ENCODE data around the gene DLX3. TPM values are rescaled to one million over a fixed set of nuclear protein-coding genes. Genes with fewer than 3 reads are reported as not detected.

DLX3 gene
- total RNA-seq, 1 donor from 2014 or later, result not detected

DNA sequence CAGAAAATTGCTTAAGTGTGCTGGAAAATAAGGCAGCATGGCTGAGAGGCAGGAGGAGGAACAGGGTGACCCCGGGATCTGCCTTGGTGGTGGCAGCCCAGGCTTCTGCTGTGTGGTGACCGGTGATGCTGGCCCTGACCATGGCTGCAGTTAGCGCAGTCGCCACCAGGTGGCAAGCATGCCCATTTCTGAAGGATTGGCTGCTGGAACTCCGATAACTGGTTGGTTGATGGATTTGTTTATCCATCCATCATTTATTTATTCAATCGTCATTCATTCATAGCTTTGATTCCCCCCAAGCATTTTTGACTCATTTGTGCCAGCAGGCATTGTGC is 31.8 kb upstream of the DLX3 start:
- DNase-seq, result peak; percentile 90
- ATAC-seq, result peak; percentile 88
- intact Hi-C loops (cut with micrococcal nuclease), result loop anchor here (2.0 kb wide), 1 partner anchor 60 kb away; no protein-coding TSS in a partner anchor

DNA sequence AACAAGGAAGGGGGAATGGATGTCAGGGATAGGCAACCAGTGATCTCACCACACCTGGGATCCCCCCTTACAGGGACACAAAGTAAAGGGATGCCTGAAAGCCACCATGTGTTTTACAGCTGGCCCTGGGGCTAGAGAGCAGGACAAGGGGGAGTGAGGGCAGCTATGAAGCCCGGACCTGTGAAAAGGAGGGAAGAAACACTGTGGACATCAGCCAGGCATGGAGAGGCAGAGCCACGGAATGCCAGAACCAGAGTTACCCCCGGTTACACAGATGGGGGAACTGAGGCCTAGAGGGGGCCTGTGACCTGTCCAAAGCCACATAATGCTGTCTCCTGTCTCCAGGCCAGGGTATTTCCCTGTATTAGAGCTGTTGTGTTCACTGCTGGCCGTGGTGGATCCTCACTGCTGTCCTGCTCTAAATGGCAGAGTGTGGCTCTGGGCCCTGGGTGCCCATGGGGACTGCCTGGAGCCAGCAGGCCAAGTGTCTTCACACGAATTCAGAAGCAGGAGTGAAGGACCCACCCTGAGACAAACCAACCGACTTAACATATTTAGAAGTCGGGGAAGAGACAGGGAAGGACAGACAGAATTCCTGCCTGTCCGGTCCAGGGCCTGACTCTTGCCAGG is 31.1 kb upstream of the DLX3 start:
- ATAC-seq (no peak), DNase-seq (no peak)
- intact Hi-C loops (cut with micrococcal nuclease), result loop anchor here (2.0 kb wide), 1 partner anchor 61 kb away; no protein-coding TSS in a partner anchor

DNA sequence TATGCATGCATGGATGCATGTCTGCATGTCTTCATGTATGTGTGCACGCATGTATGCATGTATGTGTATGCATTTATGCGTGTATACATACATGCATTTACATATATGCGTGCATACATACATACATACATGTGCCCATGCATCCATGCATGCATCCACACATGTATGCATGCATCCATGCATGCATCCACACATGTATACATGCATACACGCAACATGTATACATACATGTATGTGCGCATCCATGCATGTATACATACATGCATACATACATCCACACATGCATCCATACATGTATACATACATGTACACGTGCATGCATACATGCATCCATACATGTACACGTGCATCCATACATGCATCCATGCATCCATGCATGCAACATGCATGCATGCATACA is 29.8 kb upstream of the DLX3 start:
- ATAC-seq (no peak), DNase-seq (no peak)
- intact Hi-C loops (cut with micrococcal nuclease), result no loop called here

DNA sequence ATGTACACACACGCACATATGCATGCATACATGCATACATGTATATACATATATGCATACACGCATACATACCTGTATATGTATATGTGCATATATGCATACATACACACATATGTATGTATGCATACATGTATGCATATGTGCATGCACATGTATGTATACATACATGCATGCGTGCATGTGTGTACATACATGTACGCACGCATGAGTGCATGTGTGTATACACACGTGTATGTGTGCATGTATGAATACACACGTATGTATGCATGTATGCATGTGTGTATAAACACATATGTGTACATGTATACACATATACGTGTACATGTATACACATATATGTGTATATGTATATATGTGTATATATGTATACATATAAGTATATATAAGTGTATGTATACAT is 28.5 kb upstream of the DLX3 start:
- intact Hi-C loops (cut with micrococcal nuclease), result no loop called here
- ATAC-seq, result no peak
- no peak for DNase-seq

- intact Hi-C loops (cut with micrococcal nuclease), result no loop called here
- DNase-seq (no peak), ATAC-seq (peak; percentile 11)
Observed at GRCh38 chr17:50022463-50023130, 27.6 kb upstream of the DLX3 start.

DNA sequence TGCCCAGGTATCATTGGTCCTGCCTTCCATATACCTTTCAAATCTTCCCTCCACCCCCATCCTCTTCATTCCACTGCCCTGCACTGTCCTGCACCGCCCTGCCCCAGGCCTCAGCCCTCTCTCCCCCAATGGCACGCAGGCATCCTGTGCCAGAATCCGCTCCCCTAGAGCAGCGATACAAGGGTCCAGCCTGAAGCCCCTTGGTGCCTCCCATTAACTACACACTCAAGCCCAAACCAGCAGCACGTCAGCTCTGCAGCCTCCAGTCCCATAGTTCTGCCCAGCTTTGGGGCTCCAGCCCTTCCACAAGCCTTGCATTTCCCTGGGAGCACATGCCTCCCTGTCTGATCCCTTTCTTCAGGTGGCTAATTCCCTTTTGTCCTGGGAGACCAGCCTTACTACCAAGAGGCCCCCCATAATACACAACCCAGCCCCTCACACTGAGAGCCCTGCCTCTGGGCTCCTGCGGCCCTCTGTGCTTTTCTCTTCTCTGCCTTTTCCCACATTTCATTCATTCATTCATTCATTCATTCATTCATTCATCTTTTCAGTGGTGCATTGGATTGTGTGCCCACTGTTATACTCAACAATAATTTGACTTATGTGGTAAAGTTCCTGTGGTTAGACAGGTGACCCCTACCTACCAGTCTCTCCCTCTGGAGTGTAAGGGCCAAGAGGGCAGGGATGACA is 26.8 kb upstream of the DLX3 start:
- ATAC-seq, result no peak
- intact Hi-C loops (cut with micrococcal nuclease), result no loop called here
- DNase-seq, result no peak

DNA sequence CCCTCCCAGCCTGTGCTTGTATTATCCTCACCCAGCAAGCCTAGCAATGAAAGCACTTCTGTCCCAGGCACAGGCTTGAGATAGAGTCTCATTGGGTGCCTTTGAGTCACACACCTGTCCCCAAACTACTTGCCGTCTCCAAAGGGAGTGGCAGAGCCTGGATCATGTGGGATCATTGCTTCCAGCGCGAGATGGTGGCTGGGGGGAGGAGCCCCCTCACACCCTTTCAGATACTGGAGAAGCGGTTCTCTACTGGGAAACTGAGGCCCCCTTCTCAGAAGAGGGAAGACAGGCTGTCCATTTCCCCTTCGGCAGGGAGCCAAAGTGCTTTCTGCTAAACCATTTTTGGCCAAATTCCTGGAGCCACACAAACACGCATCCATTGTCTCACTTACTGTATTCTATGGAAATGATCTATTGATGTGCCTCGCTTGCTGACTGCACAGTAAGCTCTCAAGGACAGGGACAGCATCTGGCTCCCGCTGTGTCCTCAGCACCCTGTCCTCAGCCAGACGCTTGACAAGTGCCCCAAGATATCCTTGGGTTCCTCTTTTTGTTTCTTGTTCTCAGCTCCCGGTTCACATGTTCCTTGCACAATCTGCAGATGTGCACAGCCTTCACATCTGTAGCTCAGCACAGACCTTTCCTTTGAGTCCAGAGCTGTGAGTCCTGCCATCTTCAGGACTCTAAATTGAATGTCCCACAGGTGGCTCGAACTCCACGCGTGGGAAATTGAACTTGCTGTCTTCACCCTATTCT is 26.0 kb upstream of the DLX3 start:
- intact Hi-C loops (cut with micrococcal nuclease), result no loop called here
- no peak for DNase-seq
- no peak for ATAC-seq

- intact Hi-C loops (cut with micrococcal nuclease), result no loop called here
- DNase-seq (no peak), ATAC-seq (no peak)
Observed at GRCh38 chr17:50018909-50019308, 23.9 kb upstream of the DLX3 start.

- intact Hi-C loops (cut with micrococcal nuclease), result no loop called here
- ATAC-seq (no peak), DNase-seq (no peak)
Observed at GRCh38 chr17:50015146-50015545, 20.1 kb upstream of the DLX3 start.

- intact Hi-C loops (cut with micrococcal nuclease), result no loop called here
- no peak for ATAC-seq
- no peak for DNase-seq
Observed at GRCh38 chr17:50014471-50015088, 19.6 kb upstream of the DLX3 start.

DNA sequence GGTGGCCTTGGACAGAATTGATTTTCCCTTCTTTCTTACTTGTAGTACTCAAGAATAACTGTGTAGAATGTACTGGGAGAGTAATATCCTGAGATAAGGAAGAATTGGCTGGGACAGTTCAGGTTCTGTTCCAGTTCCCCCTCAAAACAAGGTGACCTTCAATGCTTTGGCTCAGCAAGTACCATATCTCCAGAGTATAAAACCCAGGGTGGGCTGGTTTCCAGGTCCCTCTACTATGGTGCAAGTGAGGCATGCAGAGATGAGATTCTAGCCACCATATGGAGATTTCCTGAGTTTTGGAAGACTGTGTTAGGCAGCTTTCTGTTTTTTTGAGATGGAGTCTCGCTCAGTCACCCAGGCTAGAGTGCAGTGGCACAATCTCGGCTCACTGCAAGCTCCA is 18.1 kb upstream of the DLX3 start:
- ATAC-seq (no peak), DNase-seq (no peak)
- intact Hi-C loops (cut with micrococcal nuclease), result no loop called here

GRCh38 chr17:50009282-50009681 is 14.3 kb upstream of the DLX3 start:
- no peak for DNase-seq
- intact Hi-C loops (cut with micrococcal nuclease), result no loop called here
- ATAC-seq, result no peak

- no peak for DNase-seq
- intact Hi-C loops (cut with micrococcal nuclease), result no loop called here
- no peak for ATAC-seq
Observed at GRCh38 chr17:50003911-50004310, 8.9 kb upstream of the DLX3 start.

- ATAC-seq (no peak), DNase-seq (no peak)
- intact Hi-C loops (cut with micrococcal nuclease), result loop anchor here (5.0 kb wide), 2 partner anchors 122 to 137 kb away; no protein-coding TSS in a partner anchor
Observed at GRCh38 chr17:49998836-49999511, 4.0 kb upstream of the DLX3 start.

GRCh38 chr17:49997773-49998703 is 3.0 kb upstream of the DLX3 start:
- peak; percentile 78 for ATAC-seq
- intact Hi-C loops (cut with micrococcal nuclease), result loop anchor here (5.0 kb wide), 2 partner anchors 121 to 136 kb away; no protein-coding TSS in a partner anchor
- DNase-seq, result peak; percentile 66

GRCh38 chr17:49997301-49997650 is 2.3 kb upstream of the DLX3 start:
- intact Hi-C loops (cut with micrococcal nuclease), result loop anchor here (5.0 kb wide), 2 partner anchors 120 to 135 kb away; no protein-coding TSS in a partner anchor
- DNase-seq (no peak), ATAC-seq (no peak)

- peak; percentile 51 for ATAC-seq
- intact Hi-C loops (cut with micrococcal nuclease), result loop anchor here (5.0 kb wide), 2 partner anchors 119 to 134 kb away; no protein-coding TSS in a partner anchor
- DNase-seq, result peak; percentile 73
Observed at GRCh38 chr17:49996495-49997300, 1.7 kb upstream of the DLX3 start.

Data from left ventricle myocardium superior (tissue), 1 donor.